GM12878 (cell line): Measurements from ENCODE around the gene MYO15B. TPM values are rescaled to one million over a fixed set of nuclear protein-coding genes. Genes with fewer than 3 reads are reported as not detected.

Experiments
- MYC ChIP-seq: IDR thresholded peaks from 2 replicates; pipeline ENCODE4 v1.6.1; 2011; ENCODE audit warnings: mild to moderate bottlenecking, low read length, moderate library complexity, inconsistent platforms; ENCODE audit not compliant: insufficient read depth, insufficient replicate concordance, insufficient read length, severe bottlenecking
- SMAD1 ChIP-seq: fragments of 450-650 bp; IDR thresholded peaks from 2 replicates; pipeline ENCODE4 v1.6.1; 2018; ENCODE audit warnings: mild to moderate bottlenecking, low read depth; ENCODE audit not compliant: partially characterized antibody
- ZNF217 ChIP-seq: fragments of 450-650 bp; IDR thresholded peaks from 2 replicates; pipeline ENCODE4 v1.6.1; 2017; ENCODE audit warnings: antibody characterized with exemption, mild to moderate bottlenecking
- polyA plus RNA-seq, 11 experiments: library from polyadenylated mRNA; depleted of rRNA in 4 of 11; unstranded in 6 of 11; stranded (reverse) in 5 of 11; fragments of >200 nt; fragmentation: Nextera tagmentation in 4 of 11; fragmentation: Illumina TruSeq in 1 of 11; extraction: Ambion mirVana in 4 of 11; extraction: Trizol in 1 of 11; gene quantifications; 1 replicate in 1 of 11; 2 replicates in 10 of 11; pipeline versions ENCODE4 v1.2.1 to v1.2.3, GENCODE V29; 2011 to 2016; ENCODE audit warnings: inconsistent platforms in 2 of 11, missing spikeins in 2 of 11, low read depth in 1 of 11
- total RNA-seq, 4 experiments: library from RNA; depleted of rRNA in 3 of 4; stranded (reverse); fragments of >200 nt in 3 of 4; fragmentation: Illumina TruSeq in 1 of 4; extraction: Trizol in 1 of 4; gene quantifications; 2 replicates each; pipeline versions ENCODE4 v1.2.1 to v1.2.3, GENCODE V29; 2013 to 2021
- TF ChIP-seq, protein P1 (sequence below): fragments of 450-650 bp; formaldehyde crosslinking; IDR thresholded peaks from 2 replicates; pipeline ENCODE4 v1.4.0; 2020; ENCODE audit warnings: mild to moderate bottlenecking, moderate library complexity
- TF ChIP-seq, protein P2 (sequence below): fragments of 450-650 bp; IDR thresholded peaks from 2 replicates; pipeline ENCODE4 v1.6.1; 2016; ENCODE audit warnings: mild to moderate bottlenecking
- TF ChIP-seq, protein P3 (sequence below): fragments of 450-650 bp; formaldehyde crosslinking; IDR thresholded peaks from 2 replicates; pipeline ENCODE4 v1.5.0; 2022; ENCODE audit warnings: mild to moderate bottlenecking, missing genetic modification characterization

The MYO15B gene
- total and polyA plus RNA-seq, 10 of the 15 experiments (the other 5 are each of a cell fraction or from before 2014, with no cell fraction given) = 0.67 to 15.4 (median 2.3) TPM; not detected in 1

DNA sequence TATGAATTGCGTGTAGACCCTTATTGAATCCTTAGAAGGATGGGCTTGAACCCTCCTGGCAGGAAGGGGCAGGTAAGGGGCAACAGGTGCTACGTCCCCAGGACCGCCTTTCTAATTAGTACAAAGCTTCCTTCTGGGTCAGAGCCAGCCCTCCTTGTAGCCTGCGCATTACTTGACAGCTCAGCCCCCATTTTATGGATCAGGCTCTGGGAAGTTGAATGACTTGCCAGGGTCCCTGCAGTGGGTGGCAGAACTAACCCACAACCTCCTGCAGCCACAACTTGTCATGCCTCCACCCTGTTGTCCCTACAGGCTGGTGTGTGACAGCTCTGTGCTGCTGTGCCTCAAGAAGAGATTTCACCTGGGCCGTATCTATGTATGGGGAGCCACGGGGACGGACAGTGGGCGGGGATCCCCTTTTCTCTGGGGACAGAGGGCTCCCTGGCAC is 2.7 kb downstream of the MYO15B start (continued):
- TF ChIP-seq, protein P1, sequence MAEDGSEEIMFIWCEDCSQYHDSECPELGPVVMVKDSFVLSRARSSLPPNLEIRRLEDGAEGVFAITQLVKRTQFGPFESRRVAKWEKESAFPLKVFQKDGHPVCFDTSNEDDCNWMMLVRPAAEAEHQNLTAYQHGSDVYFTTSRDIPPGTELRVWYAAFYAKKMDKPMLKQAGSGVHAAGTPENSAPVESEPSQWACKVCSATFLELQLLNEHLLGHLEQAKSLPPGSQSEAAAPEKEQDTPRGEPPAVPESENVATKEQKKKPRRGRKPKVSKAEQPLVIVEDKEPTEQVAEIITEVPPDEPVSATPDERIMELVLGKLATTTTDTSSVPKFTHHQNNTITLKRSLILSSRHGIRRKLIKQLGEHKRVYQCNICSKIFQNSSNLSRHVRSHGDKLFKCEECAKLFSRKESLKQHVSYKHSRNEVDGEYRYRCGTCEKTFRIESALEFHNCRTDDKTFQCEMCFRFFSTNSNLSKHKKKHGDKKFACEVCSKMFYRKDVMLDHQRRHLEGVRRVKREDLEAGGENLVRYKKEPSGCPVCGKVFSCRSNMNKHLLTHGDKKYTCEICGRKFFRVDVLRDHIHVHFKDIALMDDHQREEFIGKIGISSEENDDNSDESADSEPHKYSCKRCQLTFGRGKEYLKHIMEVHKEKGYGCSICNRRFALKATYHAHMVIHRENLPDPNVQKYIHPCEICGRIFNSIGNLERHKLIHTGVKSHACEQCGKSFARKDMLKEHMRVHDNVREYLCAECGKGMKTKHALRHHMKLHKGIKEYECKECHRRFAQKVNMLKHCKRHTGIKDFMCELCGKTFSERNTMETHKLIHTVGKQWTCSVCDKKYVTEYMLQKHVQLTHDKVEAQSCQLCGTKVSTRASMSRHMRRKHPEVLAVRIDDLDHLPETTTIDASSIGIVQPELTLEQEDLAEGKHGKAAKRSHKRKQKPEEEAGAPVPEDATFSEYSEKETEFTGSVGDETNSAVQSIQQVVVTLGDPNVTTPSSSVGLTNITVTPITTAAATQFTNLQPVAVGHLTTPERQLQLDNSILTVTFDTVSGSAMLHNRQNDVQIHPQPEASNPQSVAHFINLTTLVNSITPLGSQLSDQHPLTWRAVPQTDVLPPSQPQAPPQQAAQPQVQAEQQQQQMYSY (CRISPR knock-in tag) = no peak
- TF ChIP-seq, protein P2, sequence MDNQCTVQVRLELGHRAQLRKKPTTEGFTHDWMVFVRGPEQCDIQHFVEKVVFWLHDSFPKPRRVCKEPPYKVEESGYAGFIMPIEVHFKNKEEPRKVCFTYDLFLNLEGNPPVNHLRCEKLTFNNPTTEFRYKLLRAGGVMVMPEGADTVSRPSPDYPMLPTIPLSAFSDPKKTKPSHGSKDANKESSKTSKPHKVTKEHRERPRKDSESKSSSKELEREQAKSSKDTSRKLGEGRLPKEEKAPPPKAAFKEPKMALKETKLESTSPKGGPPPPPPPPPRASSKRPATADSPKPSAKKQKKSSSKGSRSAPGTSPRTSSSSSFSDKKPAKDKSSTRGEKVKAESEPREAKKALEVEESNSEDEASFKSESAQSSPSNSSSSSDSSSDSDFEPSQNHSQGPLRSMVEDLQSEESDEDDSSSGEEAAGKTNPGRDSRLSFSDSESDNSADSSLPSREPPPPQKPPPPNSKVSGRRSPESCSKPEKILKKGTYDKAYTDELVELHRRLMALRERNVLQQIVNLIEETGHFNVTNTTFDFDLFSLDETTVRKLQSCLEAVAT = no peak
- no peak for TF ChIP-seq SMAD1
- TF ChIP-seq MYC = no peak
- TF ChIP-seq, protein P3, sequence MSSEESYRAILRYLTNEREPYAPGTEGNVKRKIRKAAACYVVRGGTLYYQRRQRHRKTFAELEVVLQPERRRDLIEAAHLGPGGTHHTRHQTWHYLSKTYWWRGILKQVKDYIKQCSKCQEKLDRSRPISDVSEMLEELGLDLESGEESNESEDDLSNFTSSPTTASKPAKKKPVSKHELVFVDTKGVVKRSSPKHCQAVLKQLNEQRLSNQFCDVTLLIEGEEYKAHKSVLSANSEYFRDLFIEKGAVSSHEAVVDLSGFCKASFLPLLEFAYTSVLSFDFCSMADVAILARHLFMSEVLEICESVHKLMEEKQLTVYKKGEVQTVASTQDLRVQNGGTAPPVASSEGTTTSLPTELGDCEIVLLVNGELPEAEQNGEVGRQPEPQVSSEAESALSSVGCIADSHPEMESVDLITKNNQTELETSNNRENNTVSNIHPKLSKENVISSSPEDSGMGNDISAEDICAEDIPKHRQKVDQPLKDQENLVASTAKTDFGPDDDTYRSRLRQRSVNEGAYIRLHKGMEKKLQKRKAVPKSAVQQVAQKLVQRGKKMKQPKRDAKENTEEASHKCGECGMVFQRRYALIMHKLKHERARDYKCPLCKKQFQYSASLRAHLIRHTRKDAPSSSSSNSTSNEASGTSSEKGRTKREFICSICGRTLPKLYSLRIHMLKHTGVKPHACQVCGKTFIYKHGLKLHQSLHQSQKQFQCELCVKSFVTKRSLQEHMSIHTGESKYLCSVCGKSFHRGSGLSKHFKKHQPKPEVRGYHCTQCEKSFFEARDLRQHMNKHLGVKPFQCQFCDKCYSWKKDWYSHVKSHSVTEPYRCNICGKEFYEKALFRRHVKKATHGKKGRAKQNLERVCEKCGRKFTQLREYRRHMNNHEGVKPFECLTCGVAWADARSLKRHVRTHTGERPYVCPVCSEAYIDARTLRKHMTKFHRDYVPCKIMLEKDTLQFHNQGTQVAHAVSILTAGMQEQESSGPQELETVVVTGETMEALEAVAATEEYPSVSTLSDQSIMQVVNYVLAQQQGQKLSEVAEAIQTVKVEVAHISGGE (CRISPR knock-in tag) = no peak
- TF ChIP-seq ZNF217 = no peak
